ENCODE data around the gene HOXA7.

GRCh38 chr7:27109466-27110185 is 46.8 kb downstream of the HOXA7 start:
- TF ChIP-seq CTCF (IDR thresholded peaks at IDR 0.05; ENCODE audit: low read depth, low read length) (no peak), POLR2A (IDR thresholded peaks at IDR 0.05; ENCODE audit: extremely low read depth, insufficient read length) (no peak), MAX (IDR thresholded peaks at IDR 0.05; ENCODE audit: low read depth, low read length) (no peak)

All from NB4 (cell line).